DMS79 treated with DMSO at 0.1 percent for 48 hours (cell line): ENCODE data around the gene CTCF.

ENCODE experiments used
- DNase-seq: peaks from one replicate; lab custom pipeline; 2025; lab: John Stamatoyannopoulos, UW

The CTCF gene

DNA sequence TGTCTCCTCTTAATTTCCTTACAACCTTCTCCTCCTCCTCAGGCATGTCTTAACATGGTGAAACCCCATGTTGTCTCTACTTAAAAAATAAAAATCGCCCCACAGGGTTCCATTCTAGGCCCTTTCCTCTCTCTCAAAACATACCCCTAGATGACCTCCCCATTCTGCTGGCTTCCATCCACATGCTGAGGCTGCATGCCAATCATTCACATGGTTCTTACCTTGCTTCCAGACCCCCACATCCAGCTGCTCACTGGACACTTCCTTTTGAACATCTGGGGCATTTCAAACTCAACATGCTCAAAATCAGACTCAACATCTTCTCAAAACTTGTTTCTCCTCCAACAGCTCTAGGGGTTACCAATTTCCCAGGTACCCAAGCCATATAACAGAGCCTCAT lies 12.4 kb upstream of the CTCF start:
- no peak for DNase-seq

DNA sequence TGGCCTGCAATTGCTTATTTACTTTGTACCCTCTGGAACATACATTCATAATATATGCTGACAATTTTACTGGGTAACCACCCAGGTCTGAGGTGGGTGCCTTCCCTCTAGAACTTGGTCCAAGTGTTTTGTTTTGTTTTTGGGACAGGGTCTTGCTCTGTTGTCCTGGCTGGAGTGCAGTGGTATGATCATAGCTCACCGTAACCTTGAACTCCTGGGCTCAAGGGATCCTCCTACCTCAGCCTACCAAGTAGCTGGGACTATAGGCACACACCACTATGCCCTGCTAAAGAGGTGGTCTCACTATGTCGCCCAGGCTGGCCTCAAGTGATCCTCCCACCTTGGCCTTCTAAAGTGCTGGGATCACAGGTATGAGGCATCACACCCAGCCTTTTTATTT lies 11.2 kb upstream of the CTCF start:
- no peak for DNase-seq

DNA sequence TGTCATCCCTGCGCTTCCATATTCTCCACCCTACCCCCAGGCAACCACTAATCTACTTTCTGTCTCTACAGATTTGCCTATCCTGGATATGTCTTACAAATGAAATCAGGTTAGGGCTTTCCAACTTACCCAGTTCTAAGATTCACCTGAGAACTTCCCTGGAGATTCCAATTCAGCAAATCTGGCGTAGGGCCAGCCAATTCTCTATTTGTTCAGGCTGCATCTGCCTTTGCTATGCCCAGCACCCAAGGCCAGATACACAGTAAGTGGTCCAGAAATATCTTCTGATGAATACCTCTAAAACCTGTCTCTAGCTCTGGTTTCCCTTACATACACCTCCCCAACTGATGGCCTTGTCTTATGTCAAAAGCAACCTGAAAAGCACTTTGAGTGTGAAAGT lies 10.4 kb upstream of the CTCF start:
- no peak for DNase-seq

DNA sequence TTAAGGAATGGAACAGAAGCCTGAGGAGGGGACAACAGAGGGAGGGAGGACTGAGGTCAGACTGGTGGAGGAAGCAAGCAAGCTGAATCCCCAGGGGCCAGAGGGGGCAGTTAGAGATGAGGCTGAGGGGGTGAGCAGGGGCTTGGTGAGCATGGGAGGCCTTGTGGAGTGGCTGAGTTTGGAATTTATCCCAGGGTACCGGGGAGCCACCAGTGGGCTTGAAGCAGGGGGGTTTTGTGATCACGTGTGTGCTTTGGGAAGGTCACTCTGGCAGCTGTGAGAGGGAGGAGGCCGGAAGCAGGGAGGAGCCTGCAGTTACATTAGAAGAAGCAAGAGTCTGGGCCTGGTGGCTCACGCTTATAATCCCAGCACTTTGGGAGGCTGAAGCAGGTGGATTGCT lies 9.8 kb upstream of the CTCF start:
- DNase-seq = no peak

DNA sequence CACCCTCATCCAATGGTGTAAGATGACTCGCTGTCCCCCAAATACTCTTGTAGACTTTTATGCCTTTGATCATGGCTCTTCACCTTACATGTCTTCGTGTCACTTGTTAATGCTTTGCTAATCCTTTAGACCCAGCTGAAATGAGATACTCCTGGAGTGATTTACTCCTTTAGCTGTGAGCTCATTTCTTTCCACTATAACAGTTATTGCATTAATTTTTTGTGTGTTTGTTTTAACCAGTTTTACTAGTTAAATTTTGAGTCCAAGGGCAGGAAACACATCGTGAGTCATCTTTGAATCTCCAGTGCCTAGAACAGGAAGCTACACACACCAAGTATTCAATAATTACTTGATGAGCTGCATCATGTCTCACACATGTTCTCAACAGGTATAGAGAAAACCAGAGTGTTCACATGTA lies 6.5 kb upstream of the CTCF start:
- no peak for DNase-seq

DNA sequence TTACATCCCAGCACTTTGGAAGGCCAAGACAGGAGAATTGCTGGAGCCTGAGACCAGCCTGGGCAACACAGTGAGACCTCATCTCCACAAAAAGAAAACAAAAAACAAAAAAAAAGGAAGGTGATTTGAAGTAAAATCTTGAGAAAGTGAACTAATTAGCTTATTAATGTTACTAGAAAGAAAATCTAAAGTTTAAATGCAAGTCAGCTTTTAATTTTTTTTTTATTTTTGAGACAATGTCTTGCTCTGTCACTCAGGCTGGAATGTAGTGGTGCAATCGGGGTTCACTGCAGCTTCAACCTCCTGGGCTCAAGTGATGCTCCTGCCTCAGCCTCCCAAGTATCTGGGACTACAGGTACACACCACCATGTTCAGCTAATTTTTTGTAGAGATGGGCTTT lies 3.5 kb upstream of the CTCF start:
- DNase-seq = no peak

DNA sequence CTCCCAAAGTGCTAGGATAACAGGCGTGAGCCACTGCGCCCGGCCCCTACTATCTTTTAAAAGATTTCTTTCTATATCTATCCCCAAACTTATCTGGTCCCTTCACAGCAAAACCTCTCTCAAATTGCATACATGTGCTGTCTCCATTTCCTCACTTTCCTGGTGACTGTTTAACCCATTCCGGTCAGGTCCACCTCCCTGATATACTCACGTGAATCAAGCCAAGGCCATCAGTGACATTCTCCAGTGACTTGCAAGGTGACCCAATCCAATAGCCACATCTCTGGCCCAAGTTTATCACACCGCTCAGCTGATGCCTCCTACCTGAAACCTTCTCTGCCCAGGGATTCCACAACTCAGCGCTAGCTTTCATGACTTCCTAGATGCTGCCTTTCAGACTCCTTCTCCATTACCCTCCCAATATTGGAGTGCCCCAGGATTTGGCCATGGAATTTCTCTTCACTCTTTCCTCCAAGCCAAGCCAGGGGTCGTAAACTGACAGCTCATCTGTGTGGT lies 1.4 kb upstream of the CTCF start:
- DNase-seq = no peak

DNA sequence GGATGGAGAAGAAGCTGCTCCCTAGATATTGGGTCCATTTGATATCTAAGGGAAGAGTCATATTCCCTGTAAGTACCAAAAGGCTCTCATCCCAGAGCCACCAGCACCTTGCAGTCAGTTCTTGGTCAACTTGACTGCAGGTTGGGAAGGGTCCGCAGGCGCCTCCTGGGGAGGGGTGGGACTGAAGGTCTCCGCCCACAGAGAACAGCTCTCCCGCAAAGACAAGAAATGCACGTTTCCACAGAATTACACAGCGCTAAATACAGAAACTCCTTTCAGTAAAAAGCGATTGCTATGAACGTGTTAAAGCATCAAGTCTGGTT lies 864 bp upstream of the CTCF start:
- DNase-seq = no peak

DNA sequence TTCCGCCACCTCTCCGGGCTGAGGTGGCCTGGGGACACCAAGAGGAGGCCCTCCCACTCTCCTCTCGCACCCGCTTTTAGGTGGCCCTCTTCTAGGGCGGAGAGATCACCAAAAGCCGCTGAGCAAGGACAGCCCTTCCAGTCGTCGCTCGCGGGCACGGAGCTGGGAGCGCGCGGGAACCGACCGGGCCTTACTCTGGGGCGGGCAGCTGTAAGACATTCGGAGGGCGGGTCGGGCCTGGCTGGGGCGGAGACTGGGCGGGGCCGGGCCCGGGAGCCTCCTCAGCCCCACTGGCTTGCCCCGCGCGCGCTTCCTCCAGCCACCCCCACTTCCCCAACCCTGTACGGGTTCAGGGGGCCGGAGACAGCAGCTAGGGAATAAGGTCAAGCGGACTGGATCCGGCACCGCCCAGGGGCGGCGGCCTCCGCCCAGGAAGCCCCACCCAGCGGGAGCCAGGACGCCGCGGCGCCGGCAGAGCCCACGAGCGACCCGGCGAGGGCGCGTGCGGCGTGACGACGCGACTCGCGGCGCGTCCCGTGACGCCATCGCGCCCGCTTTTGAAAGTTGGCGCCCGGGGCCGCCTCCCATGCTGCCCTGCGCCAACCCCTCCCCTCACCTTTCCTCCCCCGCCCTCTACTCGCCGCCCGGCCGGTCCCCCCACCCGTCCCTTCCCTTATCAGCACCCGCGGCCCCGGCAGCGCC lies 351 bp upstream of the CTCF start:
- peak; percentile 83 for DNase-seq

DNA sequence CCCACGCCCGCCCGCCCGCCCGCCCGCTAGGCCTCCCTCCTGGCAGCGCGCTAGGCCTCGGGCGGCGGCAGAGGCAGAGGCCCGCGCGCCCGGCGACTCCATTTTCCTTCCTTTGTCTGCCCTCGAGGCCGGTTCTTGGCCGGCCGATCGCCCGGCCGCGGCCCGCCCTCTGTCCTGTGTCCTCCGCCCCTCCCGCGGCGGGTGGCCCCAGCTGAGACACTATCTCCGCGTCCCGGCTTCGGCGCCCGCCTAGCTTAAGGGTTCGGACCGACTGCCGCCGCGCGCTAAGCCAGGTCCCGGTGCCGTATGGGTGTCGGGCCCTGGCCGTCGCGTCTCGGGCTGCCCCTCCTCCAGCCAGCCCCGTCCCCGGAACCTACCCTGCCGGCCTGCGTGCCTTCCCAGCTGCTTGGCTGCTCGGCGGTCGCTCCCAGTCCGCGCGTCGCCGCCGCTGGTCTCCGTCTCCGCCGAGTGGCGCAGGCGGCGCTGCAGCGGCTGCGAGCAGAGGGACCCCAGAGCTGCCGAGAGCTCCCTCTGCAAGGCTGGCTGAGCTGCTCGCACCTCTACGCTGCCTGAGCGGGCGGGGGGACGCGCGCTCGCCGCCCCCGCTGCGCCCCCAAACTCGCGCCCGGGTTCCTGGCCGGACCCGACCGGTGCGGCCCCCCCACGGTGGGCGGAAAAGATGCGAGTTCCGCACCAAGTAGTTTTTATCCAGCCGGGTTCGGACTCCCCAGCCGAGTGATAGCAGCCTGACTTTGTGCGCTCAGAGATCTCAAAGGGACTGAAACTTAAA lies 787 bp downstream of the CTCF start:
- DNase-seq = peak; percentile 4

DNA sequence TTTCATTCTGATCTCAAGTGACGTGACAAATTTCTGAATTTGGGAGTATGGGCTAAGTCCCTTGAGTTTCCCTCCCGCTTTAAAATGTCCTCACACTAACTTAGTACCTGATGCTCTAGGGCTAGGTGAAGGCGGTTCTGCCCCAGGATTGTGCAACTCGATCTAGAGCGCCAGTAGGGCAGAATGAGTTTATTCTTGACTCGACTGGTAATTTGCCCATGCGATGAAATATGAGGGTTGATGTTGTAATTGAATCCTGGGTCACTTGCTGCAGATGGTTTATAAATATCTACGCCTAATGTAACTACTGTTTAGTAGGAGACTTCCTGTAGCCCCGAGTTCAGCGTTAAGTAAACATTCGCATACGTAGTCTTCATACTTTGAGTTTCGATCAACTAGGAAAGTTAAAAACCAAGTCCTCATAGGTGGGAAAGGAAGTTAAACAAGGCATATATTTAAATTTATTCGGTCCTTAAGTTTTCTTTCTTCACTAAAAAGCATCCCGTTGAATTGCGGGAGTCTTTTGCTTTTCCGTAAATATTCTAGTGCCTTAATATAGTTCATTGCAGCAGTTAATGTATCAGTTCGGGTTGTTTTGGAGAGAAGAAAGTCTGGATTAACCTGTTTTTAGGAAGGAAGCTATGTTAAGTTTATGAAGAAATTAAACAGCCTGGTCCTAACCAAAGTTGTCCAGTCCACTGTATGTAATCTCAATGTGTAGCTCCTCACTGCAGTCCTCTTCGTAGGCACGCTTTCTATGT lies 1.6 kb downstream of the CTCF start:
- DNase-seq = peak; percentile 60

DNA sequence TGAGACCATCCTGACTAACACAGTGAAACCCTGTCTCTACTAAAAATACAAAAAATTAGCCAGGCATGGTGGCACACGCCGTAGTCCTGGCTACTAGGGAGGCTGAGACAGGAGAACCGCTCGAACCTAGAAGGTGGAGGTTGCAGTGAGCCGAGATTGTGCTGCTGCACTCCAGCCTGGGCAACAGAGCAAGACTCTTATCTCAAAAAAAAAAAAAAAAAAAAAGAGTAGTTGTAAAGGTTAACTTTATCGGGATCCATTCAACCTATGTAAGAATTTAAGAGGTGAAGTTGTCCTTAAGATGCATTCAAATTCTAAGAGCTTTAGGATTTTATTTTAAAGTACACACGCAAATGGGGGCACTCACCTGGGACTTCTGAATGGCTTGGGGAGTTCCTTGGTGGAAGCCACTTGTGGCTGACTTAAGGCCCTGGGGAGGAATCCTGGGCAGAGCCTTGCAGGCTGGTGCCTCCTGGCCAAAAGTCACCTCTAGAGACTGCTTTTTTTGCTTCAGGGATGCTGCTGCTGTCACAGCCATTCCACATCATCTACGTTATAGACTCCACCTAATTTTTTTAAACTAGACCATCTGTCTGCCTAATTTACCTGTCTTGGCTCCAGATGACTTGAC lies 3.3 kb downstream of the CTCF start:
- DNase-seq = no peak

DNA sequence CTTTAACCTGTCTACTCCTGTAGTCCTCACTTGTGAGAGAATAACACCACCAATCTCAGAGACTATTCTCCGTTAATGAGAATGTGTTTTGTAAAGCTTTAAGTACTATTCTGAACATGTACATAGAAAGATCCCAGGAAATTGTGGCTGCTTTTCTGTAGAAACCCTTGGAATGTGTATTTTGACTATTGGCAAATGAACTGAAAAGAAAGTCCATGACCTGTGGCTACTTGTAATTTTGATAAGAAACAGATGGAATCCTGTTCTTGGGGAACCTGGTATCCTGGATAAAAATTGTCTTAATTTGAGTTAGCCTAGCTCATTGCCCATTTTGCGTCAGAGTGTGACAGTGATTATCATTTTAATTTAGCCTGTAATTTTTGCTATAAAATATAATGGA lies 9.1 kb downstream of the CTCF start:
- DNase-seq = no peak

DNA sequence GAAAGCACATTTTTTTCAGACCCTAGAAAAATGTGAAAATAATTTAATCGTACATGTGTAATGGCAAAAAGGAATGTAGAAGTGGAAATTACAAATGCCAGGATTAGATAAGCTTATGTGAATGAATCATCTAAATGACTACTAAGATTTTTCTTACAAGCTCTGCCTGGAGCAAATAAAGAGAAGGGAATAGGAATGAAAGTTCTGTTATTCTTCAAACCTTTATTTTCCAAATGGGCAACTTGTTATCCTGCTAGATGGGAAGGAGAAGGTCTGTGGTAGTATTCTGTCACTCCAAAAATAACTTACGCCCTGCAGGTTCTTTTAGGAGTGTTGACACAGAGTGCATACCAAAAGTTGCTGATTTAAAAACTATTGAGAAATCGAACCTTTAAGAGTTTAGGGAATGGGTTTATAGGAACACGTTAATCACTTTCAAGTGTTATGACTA lies 9.7 kb downstream of the CTCF start:
- DNase-seq = no peak

DNA sequence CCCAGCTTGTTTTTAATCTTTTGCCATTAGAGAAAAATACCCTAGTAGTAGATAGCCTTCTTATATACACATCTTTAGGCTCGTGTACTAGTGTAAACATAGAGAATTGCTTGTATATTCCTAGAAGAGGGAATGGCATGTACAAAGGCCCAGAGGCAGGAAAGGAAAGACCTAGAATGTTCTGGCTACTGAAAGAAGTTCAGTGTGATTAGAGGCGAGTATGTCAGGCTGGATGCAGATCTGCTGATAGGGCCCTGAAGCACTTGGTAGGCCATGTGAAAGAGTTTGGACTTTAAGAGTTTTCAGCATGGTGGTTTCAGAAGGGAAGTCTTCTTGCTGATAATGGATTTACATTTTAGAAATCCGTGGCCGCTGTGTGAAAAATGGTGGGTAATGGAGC lies 17.4 kb downstream of the CTCF start:
- DNase-seq = no peak

DNA sequence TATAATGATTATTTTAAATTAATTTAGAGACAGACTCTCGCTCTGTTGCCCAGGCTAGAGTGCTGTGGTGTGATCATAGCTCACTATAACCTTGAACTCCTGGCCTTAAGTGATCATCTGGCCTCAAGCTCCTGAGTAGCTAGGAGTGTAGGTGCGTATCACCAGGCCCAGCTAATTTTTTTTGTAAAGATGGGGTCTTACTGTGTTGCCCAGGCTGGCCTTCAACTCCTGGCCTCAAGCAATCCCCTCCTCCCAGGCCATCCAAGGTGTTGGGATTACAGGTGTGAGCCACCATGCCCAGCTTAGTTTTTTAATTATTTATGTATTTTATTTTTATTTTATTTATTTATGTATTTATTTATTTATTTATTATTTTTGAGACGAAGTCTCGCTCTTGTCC lies 17.9 kb downstream of the CTCF start:
- DNase-seq = no peak

DNA sequence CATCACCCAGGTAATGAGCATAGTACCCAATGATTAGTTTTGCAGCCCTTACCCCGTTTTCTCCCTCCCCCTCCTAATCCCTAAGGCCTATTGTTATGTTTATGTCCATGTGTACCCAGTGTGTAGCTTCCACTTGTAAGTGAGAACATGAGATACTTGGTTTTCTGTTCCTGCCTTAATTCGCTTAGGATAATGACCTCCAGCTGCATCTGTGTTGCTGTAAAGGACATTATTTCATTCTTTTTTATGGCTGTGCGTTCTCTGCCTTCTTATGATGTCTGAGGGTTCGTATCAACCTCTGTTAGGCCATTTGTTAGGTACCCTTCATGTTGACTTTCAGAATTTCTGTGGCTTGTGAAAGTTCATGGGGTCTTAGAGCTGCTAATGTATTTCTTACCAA lies 31.0 kb downstream of the CTCF start:
- DNase-seq = no peak

DNA sequence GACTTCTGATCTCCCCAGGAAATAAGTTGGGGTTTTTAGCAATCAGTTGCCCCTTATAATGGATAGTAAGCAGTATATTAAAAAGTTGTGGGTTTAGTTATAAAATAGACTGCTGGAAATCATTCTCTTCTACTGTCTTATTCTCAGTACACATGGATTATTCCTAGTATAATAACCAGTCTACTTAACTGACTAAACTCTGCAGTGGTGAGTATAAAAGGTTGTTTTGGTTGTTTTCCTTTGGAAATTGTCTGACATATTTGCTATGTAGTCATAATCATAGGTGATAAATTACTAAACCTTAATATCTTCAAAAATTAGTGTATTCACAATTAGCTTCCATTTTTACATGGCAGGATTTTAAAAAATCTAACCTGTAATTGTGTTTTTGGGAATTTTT lies 31.4 kb downstream of the CTCF start:
- no peak for DNase-seq

DNA sequence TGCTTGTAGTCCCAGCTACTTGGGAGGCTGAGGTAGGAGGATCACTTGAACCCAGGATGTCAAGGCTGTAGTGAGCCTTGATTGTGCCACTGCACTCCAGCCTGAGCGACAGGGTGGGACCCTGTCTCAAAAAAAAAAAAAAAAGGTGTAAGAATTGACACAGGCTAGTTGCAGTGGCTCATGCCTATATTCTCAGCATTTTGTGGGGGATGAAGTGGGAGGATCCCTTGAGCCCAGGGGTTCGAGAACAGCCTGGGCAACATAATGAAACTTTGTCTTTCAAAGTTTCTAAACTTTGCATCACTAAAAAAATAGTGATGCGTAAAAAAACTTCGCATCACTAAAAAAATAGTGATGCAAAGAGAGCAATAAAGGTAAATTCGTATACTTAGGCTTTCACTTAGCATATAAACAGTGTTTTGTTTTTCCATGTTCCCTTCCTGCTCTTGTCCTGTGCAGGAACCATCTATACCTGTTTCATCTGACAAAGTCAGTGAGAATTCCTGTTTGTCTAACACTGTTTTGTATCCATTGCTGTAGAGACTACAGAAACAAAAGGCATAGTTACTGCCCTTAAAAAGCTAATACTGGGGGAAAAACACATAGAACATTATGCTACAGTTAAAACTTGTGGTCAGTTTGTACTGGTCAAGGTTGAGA lies 32.1 kb downstream of the CTCF start:
- no peak for DNase-seq

DNA sequence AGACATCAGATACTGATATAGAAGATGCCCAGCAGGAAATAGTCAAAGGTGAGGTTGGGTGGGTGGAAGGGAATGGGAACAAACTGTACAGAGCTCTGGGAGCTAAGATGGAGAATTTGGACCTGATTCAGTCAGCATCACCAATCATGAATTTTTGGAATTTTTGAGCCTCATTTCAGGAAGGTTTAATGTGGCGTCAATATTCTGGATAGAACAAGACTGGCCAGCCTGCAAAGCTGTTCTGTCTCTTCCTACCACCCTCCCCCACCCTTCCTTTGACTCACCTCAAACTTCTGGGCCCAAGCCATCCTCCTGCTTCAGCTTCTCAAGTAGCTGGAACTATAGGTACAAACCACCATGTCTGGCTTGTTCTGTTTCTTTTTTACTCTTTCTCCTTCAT lies 32.6 kb downstream of the CTCF start:
- DNase-seq = no peak

DNA sequence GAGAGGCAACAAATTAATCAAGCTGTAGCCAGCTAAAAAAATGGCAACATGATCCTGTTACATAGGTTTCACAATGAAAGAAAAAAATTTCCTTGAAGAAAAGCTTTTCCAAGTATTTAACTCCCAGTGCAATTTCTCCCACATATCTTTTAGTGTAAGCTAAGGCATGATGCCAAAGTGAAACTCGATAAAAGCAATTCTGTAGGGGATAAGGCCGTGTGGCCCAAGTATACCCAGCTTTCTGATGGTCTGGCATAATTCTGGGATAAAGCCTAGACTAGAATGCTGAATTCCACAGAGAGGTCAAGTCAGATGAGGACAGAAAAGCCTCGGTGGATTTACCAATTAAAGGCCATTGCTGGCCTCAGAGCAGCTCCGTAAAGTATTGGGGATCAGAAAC lies 36.2 kb downstream of the CTCF start:
- no peak for DNase-seq

DNA sequence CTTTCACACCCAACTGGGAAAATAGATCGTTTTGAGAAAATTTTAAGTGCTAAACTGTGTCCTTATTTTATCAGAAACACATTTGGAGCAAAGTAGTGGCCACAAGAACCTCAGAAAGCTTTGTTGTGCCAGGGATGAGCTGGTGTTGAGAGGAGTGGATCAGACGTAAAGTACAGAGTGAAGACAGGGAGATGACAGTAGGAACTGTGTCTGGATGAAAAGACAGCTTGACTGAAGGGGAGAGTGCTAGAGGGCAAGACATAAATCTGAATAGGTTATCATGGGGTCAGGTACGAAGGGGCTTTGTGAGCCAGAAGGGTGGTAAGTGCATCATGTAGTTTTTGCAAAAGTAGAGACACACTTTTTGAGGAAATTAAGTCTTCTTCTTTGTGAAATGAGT lies 43.3 kb downstream of the CTCF start:
- DNase-seq = no peak
